RKO (cell line): ENCODE measurements around the gene MMEL1.

Source experiments
- DNase-seq: peaks from one replicate; pipeline ENCODE4 v3.0.0-alpha.2; 2016; ENCODE audit warnings: low spot score

MMEL1 gene

GRCh38 chr1:2642560-2643413, 10.0 kb upstream of the MMEL1 start:
- DNase-seq = peak; percentile 92

- no peak for DNase-seq
Measured at GRCh38 chr1:2642131-2642559, 9.3 kb upstream of the MMEL1 start.

- DNase-seq = no peak
Measured at GRCh38 chr1:2641381-2642130, 8.7 kb upstream of the MMEL1 start.

GRCh38 chr1:2640626-2641025, 7.8 kb upstream of the MMEL1 start:
- peak; percentile 27 for DNase-seq

GRCh38 chr1:2639607-2640521, 7.0 kb upstream of the MMEL1 start:
- no peak for DNase-seq

- no peak for DNase-seq
Measured at GRCh38 chr1:2639203-2639602, 6.4 kb upstream of the MMEL1 start.

- DNase-seq = no peak
Measured at GRCh38 chr1:2638466-2639115, 5.8 kb upstream of the MMEL1 start.

- DNase-seq = no peak
Measured at GRCh38 chr1:2637442-2638145, 4.8 kb upstream of the MMEL1 start.

GRCh38 chr1:2636733-2637132, 3.9 kb upstream of the MMEL1 start:
- DNase-seq = no peak

- no peak for DNase-seq
Measured at GRCh38 chr1:2635361-2636010, 2.7 kb upstream of the MMEL1 start.

GRCh38 chr1:2633936-2634491, 1.2 kb upstream of the MMEL1 start:
- DNase-seq = no peak

GRCh38 chr1:2633366-2633935, 635 bp upstream of the MMEL1 start:
- no peak for DNase-seq

GRCh38 chr1:2632051-2632430, 775 bp downstream of the MMEL1 start:
- no peak for DNase-seq

GRCh38 chr1:2631136-2632050, 1.4 kb downstream of the MMEL1 start:
- DNase-seq = no peak

- no peak for DNase-seq
Measured at GRCh38 chr1:2630498-2631135, 2.2 kb downstream of the MMEL1 start.

- DNase-seq = no peak
Measured at GRCh38 chr1:2629627-2630497, 3.0 kb downstream of the MMEL1 start.

GRCh38 chr1:2628933-2629626, 3.7 kb downstream of the MMEL1 start:
- DNase-seq = no peak
